ENCODE results near the gene ASTN2.
"Not testable (repeated sequence)": the region's sequence is repeated elsewhere in the genome, so short reads cannot be mapped to it uniquely, and the experiment has no call there.

The ASTN2 gene

GRCh38 chr9:116941266-116941665 lies 473.6 kb downstream of the ASTN2 start:
- DNase-seq = no peak

- DNase-seq = no peak
Measured at GRCh38 chr9:116940614-116941215, 474.1 kb downstream of the ASTN2 start.

DNA sequence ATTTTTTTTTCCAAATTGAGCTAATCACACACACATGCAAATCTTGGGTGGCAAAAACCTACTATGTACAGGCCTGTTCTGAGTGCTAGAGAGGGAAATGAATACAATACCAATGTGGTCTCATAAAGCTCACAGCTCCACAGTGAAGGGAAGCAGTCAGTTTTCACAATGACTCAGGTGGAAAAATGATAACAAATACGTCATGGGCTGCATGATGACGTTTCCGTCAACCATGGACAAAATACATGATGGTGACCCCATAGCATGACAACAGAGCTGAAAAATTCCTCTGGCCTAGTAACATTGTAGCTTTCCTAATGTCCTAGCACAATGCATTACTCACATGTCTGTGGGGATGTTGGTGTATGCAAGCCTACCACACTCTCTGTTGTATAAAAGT lies 475.2 kb downstream of the ASTN2 start:
- no peak for DNase-seq

GRCh38 chr9:116939161-116939560 lies 475.7 kb downstream of the ASTN2 start:
- DNase-seq = no peak

DNA sequence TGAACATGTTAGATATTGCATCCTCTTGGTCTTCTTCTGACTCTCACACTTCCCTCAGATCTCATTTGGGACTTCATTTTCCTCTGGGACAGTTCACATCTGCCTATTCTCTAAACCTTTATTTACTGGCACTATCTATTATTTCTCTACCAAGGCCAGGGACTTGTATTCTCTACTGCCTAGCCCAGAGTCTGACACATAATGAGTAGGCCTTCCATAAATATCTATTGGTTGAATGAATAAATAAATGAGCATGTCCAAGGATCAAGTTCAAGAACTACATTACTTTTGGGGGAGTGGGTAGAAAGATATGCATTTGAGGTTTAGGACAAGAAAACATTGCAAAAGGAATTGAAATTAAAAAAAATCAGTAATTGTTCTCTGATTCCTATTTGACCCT lies 477.5 kb downstream of the ASTN2 start:
- no peak for DNase-seq

DNA sequence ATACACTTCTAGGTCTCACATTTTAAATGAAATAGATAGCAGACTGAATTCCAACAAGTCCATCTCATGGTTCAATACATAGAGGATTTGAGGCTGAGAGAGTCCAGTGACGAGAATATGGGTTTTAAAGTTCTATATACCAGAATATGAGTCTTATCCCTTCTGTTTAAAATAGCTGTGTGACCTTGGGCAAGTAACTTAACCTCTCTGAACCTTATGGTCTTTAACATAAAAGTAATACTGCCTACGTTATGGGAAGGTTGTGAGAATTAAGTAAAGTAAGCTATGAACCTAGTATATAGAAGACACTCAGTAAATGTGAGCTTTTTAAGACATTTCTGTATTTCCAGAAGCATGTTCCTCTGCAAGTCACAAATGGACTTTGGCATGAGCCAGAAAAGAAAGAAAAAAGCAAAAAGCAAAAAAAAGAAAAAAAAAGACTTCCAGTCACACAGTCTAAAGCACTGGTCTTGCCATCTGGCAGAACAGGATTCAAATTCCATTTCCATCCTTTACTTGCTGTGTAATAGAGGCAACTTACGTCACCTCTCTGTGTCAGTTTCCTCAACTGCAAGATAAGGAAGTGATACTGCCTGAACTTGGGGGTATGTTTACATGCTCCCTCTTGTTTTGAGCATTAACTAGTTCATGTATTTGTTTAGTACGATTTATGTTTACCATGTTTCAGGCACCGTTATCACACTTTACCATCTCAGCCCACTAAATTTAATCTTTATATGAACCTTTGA lies 479.5 kb downstream of the ASTN2 start:
- DNase-seq = no peak

- no peak for DNase-seq
Measured at GRCh38 chr9:116934131-116934530, 480.7 kb downstream of the ASTN2 start.

DNA sequence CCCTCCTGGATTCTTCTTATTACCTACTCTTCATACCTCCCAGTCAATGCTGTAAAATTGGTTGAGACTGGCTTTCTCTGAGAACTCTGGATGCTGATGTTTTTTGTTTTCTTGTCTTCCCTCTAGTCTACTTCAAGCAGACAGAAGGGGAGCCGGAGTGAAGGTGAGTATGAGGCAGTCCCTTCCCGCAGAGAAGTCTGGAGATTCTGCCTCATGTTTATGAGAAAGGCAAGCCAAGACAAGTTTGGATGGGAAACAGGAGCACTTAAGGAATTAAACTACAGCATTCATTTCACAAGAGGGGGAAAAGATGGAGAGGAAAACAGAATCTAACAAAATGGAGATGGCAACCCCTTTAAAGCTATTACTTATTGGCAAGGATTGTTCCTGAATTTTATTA lies 481.6 kb downstream of the ASTN2 start:
- no peak for DNase-seq

DNA sequence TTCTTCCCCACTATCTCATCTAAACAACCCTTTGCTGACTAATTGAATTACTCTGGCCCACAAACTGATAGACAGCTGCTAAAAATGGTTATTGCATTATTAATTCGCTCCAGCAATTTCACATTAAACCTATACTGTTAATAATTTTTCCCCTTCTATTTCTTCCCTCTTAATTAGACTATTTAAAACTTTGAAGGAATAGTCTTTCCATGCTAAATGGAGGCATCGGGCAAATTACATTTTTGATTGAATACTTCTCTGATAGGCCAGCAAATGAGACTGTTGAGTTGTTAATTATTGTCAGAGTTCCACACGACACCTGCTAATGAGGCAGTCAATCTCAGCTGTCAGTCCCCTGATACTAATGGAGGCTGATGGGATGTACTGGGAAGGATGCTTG lies 485.2 kb downstream of the ASTN2 start:
- DNase-seq = no peak

GRCh38 chr9:116928884-116929283 lies 486.0 kb downstream of the ASTN2 start:
- no peak for DNase-seq

- DNase-seq = no peak
Measured at GRCh38 chr9:116928289-116928688, 486.6 kb downstream of the ASTN2 start.

- DNase-seq = no peak
Measured at GRCh38 chr9:116927726-116928125, 487.1 kb downstream of the ASTN2 start.

- no peak for DNase-seq
Measured at GRCh38 chr9:116925121-116925520, 489.7 kb downstream of the ASTN2 start.

GRCh38 chr9:116924462-116925110 lies 490.3 kb downstream of the ASTN2 start:
- DNase-seq = no peak

GRCh38 chr9:116917895-116918508 lies 496.9 kb downstream of the ASTN2 start:
- not testable (repeated sequence) for DNase-seq

DNA sequence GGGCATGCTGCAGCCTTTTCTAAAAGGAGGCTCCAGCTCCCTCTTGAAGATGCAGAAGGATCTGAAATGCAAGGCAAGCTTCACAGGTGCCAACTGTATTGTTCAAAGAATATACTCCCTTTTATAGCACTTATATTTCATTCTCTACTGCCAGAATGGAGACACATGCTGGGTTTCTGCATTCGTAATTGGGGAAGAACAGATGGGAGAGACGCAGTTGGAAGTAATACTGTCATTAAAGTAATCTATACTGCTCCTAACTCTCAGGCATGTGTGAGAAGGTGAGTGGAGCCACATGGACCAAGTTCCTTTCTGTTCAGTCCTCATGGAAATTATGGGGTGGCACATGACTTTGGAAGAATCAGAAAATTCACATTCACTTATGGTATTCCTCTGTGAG lies 501.3 kb downstream of the ASTN2 start:
- no peak for DNase-seq

DNA sequence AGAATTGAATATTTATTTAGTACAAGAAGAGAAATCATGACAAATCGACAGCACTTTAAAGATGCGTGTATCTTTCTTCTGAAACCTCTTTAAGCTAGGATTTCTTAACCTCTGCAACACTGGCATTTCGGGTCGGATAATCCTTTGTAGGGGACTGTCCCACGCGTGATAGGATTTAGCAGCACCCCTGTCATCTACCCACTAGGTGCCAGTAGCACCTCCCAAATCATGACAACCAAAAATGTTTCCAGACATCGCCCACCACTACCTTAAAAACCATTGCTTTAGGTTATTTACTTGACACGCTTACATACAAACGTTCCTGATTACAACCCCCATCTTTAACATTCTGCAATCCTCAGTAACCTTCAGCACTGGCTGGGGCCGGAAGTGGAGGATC lies 504.7 kb downstream of the ASTN2 start:
- DNase-seq = no peak

DNA sequence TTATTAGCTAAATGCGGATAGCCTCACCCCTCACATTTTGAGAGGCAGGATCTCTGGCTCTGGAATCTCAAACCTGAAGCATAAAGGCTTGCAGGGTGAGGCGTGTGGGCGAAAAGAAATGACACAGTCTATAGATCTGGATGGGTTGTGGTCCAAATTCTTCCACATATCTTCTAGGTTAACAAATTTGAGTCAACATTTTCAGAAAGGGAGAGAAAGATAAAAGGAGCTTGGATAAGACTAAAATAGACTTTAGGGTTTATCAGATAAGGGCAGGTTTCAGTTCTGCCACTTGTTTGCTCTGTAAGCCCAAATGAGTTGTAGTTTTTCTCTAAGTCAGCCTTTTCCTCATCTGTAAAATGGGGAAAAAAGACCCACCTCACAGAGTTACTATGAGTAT lies 506.9 kb downstream of the ASTN2 start:
- DNase-seq = no peak

GRCh38 chr9:116905171-116905588 lies 509.7 kb downstream of the ASTN2 start:
- DNase-seq = no peak

DNA sequence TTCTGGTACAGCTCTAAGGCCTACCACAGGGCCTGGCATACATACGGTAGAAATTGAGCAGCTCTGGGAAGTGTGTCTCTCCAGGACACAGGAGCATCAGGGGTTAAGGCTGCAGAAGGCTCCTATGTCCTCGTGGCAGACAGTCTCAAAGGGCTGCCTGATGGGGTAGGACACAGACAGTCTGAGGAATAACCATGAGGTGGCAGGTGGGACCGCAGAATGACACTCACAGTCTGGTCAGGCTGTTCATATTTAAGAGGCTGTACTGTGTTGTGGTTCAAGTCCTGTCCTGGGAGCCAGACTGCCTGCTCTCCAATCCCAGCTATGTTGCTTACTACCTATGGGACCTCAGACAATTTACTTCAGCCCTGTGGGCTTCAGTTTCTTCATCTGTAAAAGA lies 510.7 kb downstream of the ASTN2 start:
- DNase-seq = no peak

- DNase-seq = no peak
Measured at GRCh38 chr9:116901260-116901659, 513.6 kb downstream of the ASTN2 start.

GRCh38 chr9:116900543-116900942 lies 514.3 kb downstream of the ASTN2 start:
- no peak for DNase-seq

DNA sequence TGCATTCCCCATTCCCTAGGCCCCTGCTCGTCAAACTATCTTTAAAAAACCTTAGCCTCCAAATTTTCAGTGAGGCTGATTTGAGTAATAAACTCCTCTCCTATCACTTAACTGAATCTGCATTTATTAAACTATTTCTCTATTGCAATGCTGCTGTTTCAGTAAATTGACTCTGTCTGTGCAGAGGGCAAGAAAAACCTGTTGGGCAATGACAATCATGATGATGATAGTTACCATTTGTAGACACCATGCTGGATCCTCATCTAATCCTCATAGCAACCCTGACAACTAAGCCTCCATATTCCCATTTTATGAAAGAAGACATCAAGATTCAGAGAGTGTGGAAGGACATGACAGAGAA lies 514.9 kb downstream of the ASTN2 start:
- no peak for DNase-seq

Measured in activated CD8-positive, alpha-beta memory T cell treated with anti-CD3 and anti-CD28 coated beads, Interleukin-2, amount 50 U/mL, for 4 hours (primary cell).